Fibroblast of lung (primary cell): Measurements from ENCODE around the gene UPP2.

Experiments used
- CTCF ChIP-seq, 2 donors: IDR thresholded peaks in 1 of 2; conservative IDR thresholded peaks in 1 of 2; 1 replicate in 1 of 2; 2 replicates in 1 of 2; pipeline ENCODE4 v1.5.1; 2011 to 2012; ENCODE audit warnings: low read length in 2 of 2, control low read depth in 1 of 2, inconsistent platforms in 1 of 2, low read depth in 1 of 2, mild to moderate bottlenecking in 1 of 2
- EZH2 ChIP-seq: IDR thresholded peaks from 2 replicates; pipeline ENCODE4 v1.5.1; 2012; ENCODE audit warnings: low read length, control low read depth, mild to moderate bottlenecking; ENCODE audit errors: missing control alignments

DNA sequence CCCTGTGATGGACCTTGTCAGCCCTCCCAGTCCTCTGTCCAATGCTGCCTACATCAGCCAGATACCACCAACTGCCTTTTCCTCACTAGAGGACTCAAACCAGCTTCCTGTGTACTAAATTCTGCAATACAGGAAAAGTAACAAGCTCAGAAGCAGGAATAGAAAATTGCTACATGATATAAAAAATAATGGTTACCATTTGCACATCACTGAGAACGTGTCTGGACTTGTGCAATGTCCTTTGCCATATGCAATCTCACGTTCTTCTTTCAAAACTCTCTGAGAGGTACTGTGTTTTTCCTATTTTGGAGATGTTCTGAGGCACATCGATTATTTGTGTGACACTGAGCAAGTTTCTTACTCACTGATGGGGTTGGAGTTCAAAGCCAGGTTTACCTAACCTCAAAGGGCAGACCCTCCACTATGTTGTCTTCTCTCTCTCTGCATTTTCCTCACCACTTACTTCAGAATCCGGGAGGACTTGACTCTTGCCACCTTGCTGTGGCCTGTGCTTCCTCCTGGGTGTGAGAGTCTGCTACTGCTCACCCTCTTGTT lies 12.1 kb downstream of the UPP2 start:
- TF ChIP-seq CTCF (conservative IDR thresholded peaks at IDR 0.05 in 1 of 2, IDR thresholded peaks at IDR 0.05 in 1 of 2; ENCODE audit: low read depth in 1 of 2, low read length in 2 of 2) (no peak), EZH2 (no peak)
